Prostate gland (tissue), 2 donors: ENCODE measurements around the gene SHC4. TPM values are rescaled to one million over a fixed set of nuclear protein-coding genes. Genes with fewer than 3 reads are reported as not detected.

ENCODE experiments used
- DNase-seq: peaks from one replicate; pipeline ENCODE4 v3.0.0-alpha.2; 2019; ENCODE audit warnings: low spot score
- H3K27ac ChIP-seq, 2 donors: fragments of 200-600 bp; sonication (generic); 2 replicates each; pipeline ENCODE4 v1.5.1; 2017 to 2019
- H3K27me3 ChIP-seq: fragments of 200-600 bp; sonication (generic); replicated peaks from 2 replicates; pipeline ENCODE4 v1.5.1; 2019; ENCODE audit not compliant: insufficient read depth
- H3K36me3 ChIP-seq, 2 donors: fragments of 200-600 bp; sonication (generic); 1 replicate in 1 of 2; 2 replicates in 1 of 2; pipeline versions ENCODE4 v1.5.1 to v1.8.1; 2017 to 2019
- H3K4me1 ChIP-seq: fragments of 200-600 bp; sonication (generic); replicated peaks from 2 replicates; pipeline ENCODE4 v1.5.1; 2019
- H3K4me3 ChIP-seq, 2 donors: fragments of 200-600 bp; sonication (generic); 2 replicates each; pipeline ENCODE4 v1.5.1; 2017 to 2019
- H3K9me3 ChIP-seq: fragments of 200-600 bp; sonication (generic); 2 replicates; pipeline ENCODE4 v1.5.1; 2017
- POLR2A ChIP-seq: fragments of 450-650 bp; IDR thresholded peaks from one replicate; pipeline ENCODE4 v1.6.1; 2016; ENCODE audit warnings: antibody characterized with exemption, mild to moderate bottlenecking
- POLR2AphosphoS5 ChIP-seq: sonication (generic); formaldehyde crosslinking; IDR thresholded peaks from one replicate; pipeline ENCODE4 v1.6.1; 2017; ENCODE audit warnings: antibody characterized with exemption
- WGBS: methylation state at CpG from one replicate; pipeline ENCODE4 v1.1.5; 2018; 5-methylcytosine and 5-hydroxymethylcytosine counted together
- intact Hi-C: fragments of 100-400 bp; cut with DNase I; formaldehyde crosslinking; loops from one replicate; pipeline ENCODE4 v1.14.2; 2022
- total RNA-seq, 2 donors: library from RNA; depleted of rRNA; stranded (reverse); fragments of >200 nt; gene quantifications; one replicate each; pipeline ENCODE4 v1.1.0, GENCODE V29; 2016
- TF ChIP-seq, protein P1 (sequence below), 4 experiments: fragments of 200-600 bp in 2 of 4; fragments of 450-650 bp in 2 of 4; sonication (generic) in 2 of 4; IDR thresholded peaks; 1 replicate in 3 of 4; 2 replicates in 1 of 4; pipeline ENCODE4 v1.5.1; 2016 to 2019; ENCODE audit warnings: antibody characterized with exemption in 4 of 4, mild to moderate bottlenecking in 2 of 4, moderate library complexity in 2 of 4

Gene SHC4
- total RNA-seq, 2 donors from 2014 or later = 0.27 to 45.0 TPM

DNA sequence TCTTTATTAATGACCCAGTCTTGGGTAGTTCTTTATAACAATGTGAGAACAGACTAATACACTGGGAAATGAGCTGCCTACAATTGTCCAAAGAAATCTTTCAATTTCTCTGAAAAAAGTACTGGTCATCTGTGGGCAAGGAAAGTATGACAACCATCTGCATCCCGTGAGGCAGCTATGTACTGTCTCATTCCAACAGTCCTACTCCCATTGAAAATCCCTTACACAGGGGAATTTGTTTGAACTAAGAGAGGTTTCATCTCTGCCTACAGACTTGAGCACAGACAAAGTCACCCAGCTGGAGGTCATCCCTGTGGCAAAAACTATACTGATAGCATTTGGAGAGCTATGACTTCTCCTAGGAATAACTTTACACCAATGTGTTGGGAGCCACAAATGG is 27.1 kb downstream of the SHC4 start:
- WGBS = 81% methylated on average over 1 of the region's 1 CpG
- no peak for DNase-seq
- Histone ChIP-seq H3K9me3 (no peaks in the 10 kb centered on the region), H3K27ac (no peak overlapping the region), H3K36me3 (no peaks in the 10 kb centered on the region), H3K4me3 (no peak overlapping the region), H3K27me3 (no peaks in the 10 kb centered on the region), H3K4me1 (no peaks in the 10 kb centered on the region)
- TF ChIP-seq, protein P1, sequence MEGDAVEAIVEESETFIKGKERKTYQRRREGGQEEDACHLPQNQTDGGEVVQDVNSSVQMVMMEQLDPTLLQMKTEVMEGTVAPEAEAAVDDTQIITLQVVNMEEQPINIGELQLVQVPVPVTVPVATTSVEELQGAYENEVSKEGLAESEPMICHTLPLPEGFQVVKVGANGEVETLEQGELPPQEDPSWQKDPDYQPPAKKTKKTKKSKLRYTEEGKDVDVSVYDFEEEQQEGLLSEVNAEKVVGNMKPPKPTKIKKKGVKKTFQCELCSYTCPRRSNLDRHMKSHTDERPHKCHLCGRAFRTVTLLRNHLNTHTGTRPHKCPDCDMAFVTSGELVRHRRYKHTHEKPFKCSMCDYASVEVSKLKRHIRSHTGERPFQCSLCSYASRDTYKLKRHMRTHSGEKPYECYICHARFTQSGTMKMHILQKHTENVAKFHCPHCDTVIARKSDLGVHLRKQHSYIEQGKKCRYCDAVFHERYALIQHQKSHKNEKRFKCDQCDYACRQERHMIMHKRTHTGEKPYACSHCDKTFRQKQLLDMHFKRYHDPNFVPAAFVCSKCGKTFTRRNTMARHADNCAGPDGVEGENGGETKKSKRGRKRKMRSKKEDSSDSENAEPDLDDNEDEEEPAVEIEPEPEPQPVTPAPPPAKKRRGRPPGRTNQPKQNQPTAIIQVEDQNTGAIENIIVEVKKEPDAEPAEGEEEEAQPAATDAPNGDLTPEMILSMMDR (IDR thresholded peaks at IDR 0.05) = no peak
- TF ChIP-seq POLR2A (no peak), POLR2AphosphoS5 (no peak)
- intact Hi-C loops = no loop called here

DNA sequence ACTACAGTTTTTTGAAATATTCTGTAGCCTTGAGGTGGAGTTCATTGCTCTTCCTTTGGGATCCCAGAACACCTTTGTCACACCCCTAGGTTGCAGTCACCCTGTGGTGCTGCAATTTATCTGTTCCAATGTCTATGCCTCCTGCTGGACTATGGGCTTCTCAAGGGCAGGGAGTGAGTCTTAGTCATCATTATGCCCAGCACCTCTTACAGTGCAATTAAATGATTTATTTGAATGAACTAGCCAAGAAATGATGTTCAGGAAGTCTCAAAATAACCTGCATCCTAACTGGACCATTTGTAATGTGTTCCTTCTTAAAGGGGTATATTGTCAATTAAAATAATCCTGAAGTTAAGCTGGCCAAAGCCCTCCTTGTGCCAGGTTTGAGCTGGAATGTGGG is 28.5 kb downstream of the SHC4 start:
- intact Hi-C loops = no loop called here
- Histone ChIP-seq H3K4me1 (no peaks in the 10 kb centered on the region), H3K27ac (no peak overlapping the region), H3K27me3 (no peaks in the 10 kb centered on the region), H3K36me3 (no peaks in the 10 kb centered on the region), H3K9me3 (no peaks in the 10 kb centered on the region), H3K4me3 (no peak overlapping the region)
- TF ChIP-seq POLR2A = no peak
- TF ChIP-seq, protein P1 (IDR thresholded peaks at IDR 0.05) = no peak
- no peak for TF ChIP-seq POLR2AphosphoS5
- DNase-seq = no peak

DNA sequence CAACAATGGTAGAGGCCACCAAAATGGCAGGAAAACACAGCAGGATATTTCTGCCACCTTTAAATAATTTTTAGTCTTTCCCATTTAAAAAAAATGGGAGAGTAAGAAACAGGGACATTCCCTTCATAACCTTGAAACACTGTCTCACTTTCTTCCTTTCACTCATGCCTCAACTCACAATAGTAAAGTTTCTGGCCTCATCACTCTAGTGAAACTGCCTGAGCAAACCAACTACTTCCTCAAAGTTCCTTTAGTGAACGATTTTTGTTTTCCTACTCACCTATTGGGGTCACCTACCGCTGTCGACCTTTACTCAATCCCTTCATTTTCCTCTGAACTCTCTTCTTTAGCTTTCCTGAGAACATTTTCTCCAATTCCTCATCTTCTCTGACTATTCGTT is 33.0 kb downstream of the SHC4 start:
- no peak overlapping the region for H3K27ac ChIP-seq
- H3K36me3 ChIP-seq = no peaks in the 10 kb centered on the region
- no peak overlapping the region for H3K4me3 ChIP-seq
- WGBS = 73% methylated on average over 4 of the region's 4 CpGs
- DNase-seq = no peak
- H3K9me3 ChIP-seq = no peaks in the 10 kb centered on the region
- intact Hi-C loops = no loop called here
- H3K27me3 ChIP-seq = no peaks in the 10 kb centered on the region
- TF ChIP-seq POLR2A (no peak), POLR2AphosphoS5 (no peak)
- TF ChIP-seq, protein P1 (IDR thresholded peaks at IDR 0.05) = no peak
- H3K4me1 ChIP-seq = no peaks in the 10 kb centered on the region

GRCh38 chr15:48929661-48930060 is 34.1 kb downstream of the SHC4 start:
- Histone ChIP-seq H3K4me3 (no peak overlapping the region), H3K4me1 (no peaks in the 10 kb centered on the region), H3K9me3 (no peaks in the 10 kb centered on the region), H3K36me3 (no peaks in the 10 kb centered on the region), H3K27ac (no peak overlapping the region), H3K27me3 (no peaks in the 10 kb centered on the region)
- DNase-seq = no peak
- intact Hi-C loops = no loop called here
- no peak for TF ChIP-seq POLR2A
- TF ChIP-seq, protein P1 (IDR thresholded peaks at IDR 0.05) = no peak
- TF ChIP-seq POLR2AphosphoS5 = no peak
- WGBS = 44% methylated on average over 3 of the region's 3 CpGs

DNA sequence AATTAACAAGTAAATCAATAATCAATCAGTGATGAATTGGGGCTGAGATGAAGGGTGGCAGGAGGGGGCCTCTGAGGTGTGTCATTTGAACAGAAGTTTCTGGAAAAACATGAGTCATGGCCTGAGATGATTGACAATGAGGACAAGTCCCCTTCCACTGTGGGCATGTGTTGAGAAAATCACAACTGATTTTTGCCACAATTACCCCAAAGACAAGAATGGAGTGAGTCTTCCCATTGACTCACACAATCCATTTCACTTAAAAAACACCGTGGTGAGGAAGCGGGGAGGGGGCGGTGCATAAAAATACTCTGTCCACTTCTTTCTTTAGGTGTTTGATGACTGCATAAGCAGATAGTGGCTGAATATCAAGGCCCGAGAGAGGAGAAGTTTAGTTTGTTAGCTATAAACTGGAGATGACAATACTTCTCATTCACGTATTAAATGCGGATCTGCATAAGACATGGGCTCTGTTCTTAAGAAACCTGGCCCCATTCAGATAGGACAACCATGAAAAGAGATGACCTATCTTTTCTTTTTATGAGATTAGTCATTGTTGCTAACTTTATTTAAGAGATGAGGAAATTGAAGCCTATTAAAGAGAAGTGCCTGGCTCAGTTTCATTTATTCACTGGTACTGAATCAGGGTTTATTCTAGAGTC is 34.7 kb downstream of the SHC4 start:
- Histone ChIP-seq H3K27me3 (no peaks in the 10 kb centered on the region), H3K27ac (no peak overlapping the region), H3K4me3 (no peak overlapping the region), H3K4me1 (no peaks in the 10 kb centered on the region), H3K36me3 (no peaks in the 10 kb centered on the region), H3K9me3 (no peaks in the 10 kb centered on the region)
- intact Hi-C loops = no loop called here
- TF ChIP-seq, protein P1 (IDR thresholded peaks at IDR 0.05) = no peak
- TF ChIP-seq POLR2AphosphoS5 (no peak), POLR2A (no peak)
- no peak for DNase-seq
- 63% methylated on average over 6 of the region's 6 CpGs for WGBS
